Endothelial cell (in vitro differentiated cells): ENCODE measurements around the gene CELA1. TPM values are rescaled to one million over a fixed set of nuclear protein-coding genes. Genes with fewer than 3 reads are reported as not detected.
A peak's percentile ranks its signal among the peaks of the same experiment; 100 is the strongest.

Source experiments
- DNase-seq: peaks from one replicate; pipeline ENCODE4 v3.0.0; 2021; ENCODE audit warnings: low spot score
- H3K27ac Mint-ChIP-seq: one replicate; pipeline ENCODE4 v1.8.0; 2021; ENCODE audit warnings: mixed read lengths, inconsistent platforms; ENCODE audit not compliant: unreplicated experiment
- H3K27me3 Mint-ChIP-seq: one replicate; pipeline ENCODE4 v1.8.0; 2021; ENCODE audit warnings: mild to moderate bottlenecking, moderate library complexity, mixed read lengths, inconsistent platforms; ENCODE audit not compliant: unreplicated experiment
- H3K36me3 Mint-ChIP-seq: one replicate; pipeline ENCODE4 v1.8.0; 2021; ENCODE audit warnings: mild to moderate bottlenecking, low read depth, mixed read lengths, inconsistent platforms; ENCODE audit not compliant: unreplicated experiment
- H3K4me1 Mint-ChIP-seq: one replicate; pipeline ENCODE4 v1.8.0; 2021; ENCODE audit warnings: mild to moderate bottlenecking, mixed read lengths, inconsistent platforms; ENCODE audit not compliant: unreplicated experiment
- H3K4me3 Mint-ChIP-seq: one replicate; pipeline ENCODE4 v1.8.0; 2021; ENCODE audit warnings: mild to moderate bottlenecking, mixed read lengths, inconsistent platforms; ENCODE audit not compliant: unreplicated experiment
- H3K9me3 Mint-ChIP-seq: one replicate; pipeline ENCODE4 v1.8.0; 2021; ENCODE audit warnings: mixed read lengths, inconsistent platforms; ENCODE audit not compliant: unreplicated experiment
- CTCF ChIP-seq: fragments of 200-600 bp; sonication (generic); IDR thresholded peaks from one replicate; pipeline ENCODE4 v1.5.0; 2021; ENCODE audit warnings: antibody characterized with exemption; ENCODE audit not compliant: unreplicated experiment
- total RNA-seq: library from RNA; stranded (reverse); fragmentation: NEBNext Ultra II Directional; extraction: Animal tissue kit (Norgen Biotek cat#: 25700); gene quantifications from one replicate; pipeline ENCODE4 v1.2.1, GENCODE V29; 2021; ENCODE audit not compliant: unreplicated experiment

Gene CELA1
- total RNA-seq, 1 donor from 2014 or later = not detected

- Mint-ChIP-seq H3K27ac (no peak overlapping the region), H3K4me3 (no peak overlapping the region), H3K36me3 (peaks cover 15% of the 10 kb centered on the region), H3K9me3 (no peaks in the 10 kb centered on the region), H3K4me1 (no peaks in the 10 kb centered on the region), H3K27me3 (no peaks in the 10 kb centered on the region)
- no peak for DNase-seq
- no peak for TF ChIP-seq CTCF
These were observed 13.4 kb upstream of the CELA1 start for GRCh38 chr12:51359851-51360250.

GRCh38 chr12:51358496-51358895 lies 12.0 kb upstream of the CELA1 start:
- DNase-seq = no peak
- H3K27ac Mint-ChIP-seq = no peak overlapping the region
- no peak overlapping the region for H3K4me3 Mint-ChIP-seq
- TF ChIP-seq CTCF = no peak
- no peaks in the 10 kb centered on the region for H3K9me3 Mint-ChIP-seq
- H3K27me3 Mint-ChIP-seq = no peaks in the 10 kb centered on the region
- H3K36me3 Mint-ChIP-seq = peaks cover 15% of the 10 kb centered on the region
- no peaks in the 10 kb centered on the region for H3K4me1 Mint-ChIP-seq

- no peak for TF ChIP-seq CTCF
- H3K27ac Mint-ChIP-seq = no peak overlapping the region
- no peaks in the 10 kb centered on the region for H3K9me3 Mint-ChIP-seq
- H3K27me3 Mint-ChIP-seq = no peaks in the 10 kb centered on the region
- H3K4me3 Mint-ChIP-seq = no peak overlapping the region
- DNase-seq = no peak
- peaks cover 15% of the 10 kb centered on the region for H3K36me3 Mint-ChIP-seq
- no peaks in the 10 kb centered on the region for H3K4me1 Mint-ChIP-seq
These were observed 11.0 kb upstream of the CELA1 start for GRCh38 chr12:51357374-51358047.

GRCh38 chr12:51351913-51352532 lies 5.5 kb upstream of the CELA1 start:
- H3K36me3 Mint-ChIP-seq = no peaks in the 10 kb centered on the region
- DNase-seq = peak; percentile 75
- H3K27me3 Mint-ChIP-seq = peaks cover 5% of the 10 kb centered on the region
- no peaks in the 10 kb centered on the region for H3K9me3 Mint-ChIP-seq
- no peak overlapping the region for H3K27ac Mint-ChIP-seq
- H3K4me1 Mint-ChIP-seq = peaks cover 7% of the 10 kb centered on the region
- peak; percentile 71 for TF ChIP-seq CTCF
- H3K4me3 Mint-ChIP-seq = no peak overlapping the region

GRCh38 chr12:51349026-51349425 lies 2.5 kb upstream of the CELA1 start:
- Mint-ChIP-seq H3K4me3 (no peak overlapping the region), H3K36me3 (peaks cover 3% of the 10 kb centered on the region), H3K9me3 (no peaks in the 10 kb centered on the region), H3K27ac (no peak overlapping the region), H3K27me3 (peaks cover 5% of the 10 kb centered on the region), H3K4me1 (peaks cover 7% of the 10 kb centered on the region)
- DNase-seq = no peak
- no peak for TF ChIP-seq CTCF
